Lower leg skin (tissue), 4 donors: ENCODE results near the gene TRPT1. TPM values are rescaled to one million over a fixed set of nuclear protein-coding genes. Genes with fewer than 3 reads are reported as not detected.

ENCODE experiments used
- DNase-seq, 2 donors: peaks; one replicate each; pipeline ENCODE4 v3.0.0-alpha.2; 2019; ENCODE audit warnings: low spot score in 2 of 2
- H3K4me3 ChIP-seq: fragments of 200-600 bp; sonication (generic); 2 replicates; pipeline ENCODE4 v1.5.1; 2017; ENCODE audit warnings: mild to moderate bottlenecking, low read depth; ENCODE audit not compliant: poor library complexity, severe bottlenecking
- CTCF ChIP-seq, 3 donors: fragments of 450-650 bp; IDR thresholded peaks; one replicate each; pipeline ENCODE4 v1.5.1; 2016; ENCODE audit warnings: antibody characterized with exemption in 3 of 3, mild to moderate bottlenecking in 3 of 3, moderate library complexity in 2 of 3
- POLR2A ChIP-seq, 2 donors: fragments of 450-650 bp; IDR thresholded peaks; one replicate each; pipeline ENCODE4 v1.6.1; 2016 to 2017; ENCODE audit warnings: antibody characterized with exemption in 2 of 2, mild to moderate bottlenecking in 1 of 2, moderate library complexity in 1 of 2
- WGBS, 2 donors: methylation state at CpG; one replicate each; pipeline ENCODE4 v1.1.5; 2018; 5-methylcytosine and 5-hydroxymethylcytosine counted together
- intact Hi-C: fragments of 100-400 bp; cut with DNase I; formaldehyde crosslinking; loops from one replicate; pipeline ENCODE4 v1.15.0; 2023; ENCODE audit warnings: low total_unique reads
- total RNA-seq, 4 donors: library from RNA; depleted of rRNA; stranded (reverse); fragments of >200 nt; gene quantifications; one replicate each; pipeline ENCODE4 v1.1.0, GENCODE V29; 2016

The TRPT1 gene
- total RNA-seq, 4 donors from 2014 or later, result 36.9 to 66.6 (median 44.1) TPM

- H3K4me3 ChIP-seq, result no peak overlapping the region
- TF ChIP-seq POLR2A (IDR thresholded peaks at IDR 0.05), result no peak
- TF ChIP-seq CTCF (IDR thresholded peaks at IDR 0.05), result no peak
- 77 to 88% methylated on average over 20 to 23 of the region's 23 CpGs for WGBS, 2 donors
- DNase-seq, result no peak
- intact Hi-C loops, result loop anchor here (5.0 kb wide), 2 partner anchors 94 to 729 kb away; partner anchors contain the start of genes CATSPERZ and GPHA2
Observed at GRCh38 chr11:64208086-64208795, 17.7 kb downstream of the TRPT1 start.

- intact Hi-C loops, result loop anchor here (5.0 kb wide), 2 partner anchors 95 to 730 kb away; partner anchors contain the start of genes CATSPERZ and GPHA2
- H3K4me3 ChIP-seq, result peak overlapping the region; percentile 20
- DNase-seq, result peak; percentile 58 to 92
- TF ChIP-seq CTCF (IDR thresholded peaks at IDR 0.05) (no peak), POLR2A (IDR thresholded peaks at IDR 0.05) (no peak)
- 52 to 55% methylated on average over 27 to 29 of the region's 30 CpGs for WGBS, 2 donors
Observed at GRCh38 chr11:64207256-64208085, 18.5 kb downstream of the TRPT1 start.

GRCh38 chr11:64206457-64207255 lies 19.3 kb downstream of the TRPT1 start, which contains the start of gene FERMT3:
TSS of gene FERMT3 (plus strand) at chr11:64206721. CDS start at chr11:64207365, 644 bp downstream.
- H3K4me3 ChIP-seq, result peak within 1 kb of the TSS; percentile 20
- WGBS, 2 donors, result 77% methylated on average over 14 to 27 of the region's 27 CpGs
- DNase-seq, result peak; percentile 68 to 92
- TF ChIP-seq POLR2A (IDR thresholded peaks at IDR 0.05) (no peak), CTCF (IDR thresholded peaks at IDR 0.05) (no peak)
- intact Hi-C loops, result loop anchor here (5.0 kb wide), 2 partner anchors 96 to 731 kb away; partner anchors contain the start of genes CATSPERZ and GPHA2

GRCh38 chr11:64204464-64204989 lies 21.5 kb downstream of the TRPT1 start:
- DNase-seq, result peak; percentile 89 to 96
- TF ChIP-seq POLR2A (IDR thresholded peaks at IDR 0.05) (no peak), CTCF (IDR thresholded peaks at IDR 0.05) (peak in 1 of 3 donors; percentile 57)
- intact Hi-C loops, result no loop called here
- WGBS, 2 donors, result 19 to 23% methylated on average over 7 of the region's 7 CpGs
- H3K4me3 ChIP-seq, result no peak overlapping the region

GRCh38 chr11:64204080-64204440 lies 21.9 kb downstream of the TRPT1 start:
- TF ChIP-seq CTCF (IDR thresholded peaks at IDR 0.05) (no peak), POLR2A (IDR thresholded peaks at IDR 0.05) (no peak)

More at GRCh38 chr11:64204080-64204440, 21.9 kb downstream of the TRPT1 start:
- DNase-seq, result no peak
- intact Hi-C loops, result no loop called here
- 71 to 75% methylated on average over 16 of the region's 16 CpGs for WGBS, 2 donors
- no peak overlapping the region for H3K4me3 ChIP-seq
